Caco-2 (cell line): ENCODE results near the gene C19orf44. TPM values are rescaled to one million over a fixed set of nuclear protein-coding genes. Genes with fewer than 3 reads are reported as not detected.
A peak's percentile ranks its signal among the peaks of the same experiment; 100 is the strongest.

Source experiments
- BruUV-seq: library from RNA; stranded (reverse); fragments of 400-500 nt; replicated peaks from 2 replicates; lab custom pipeline; 2021; lab: Mats Ljungman, UMichigan
- CTCF ChIA-PET: fragments of 300-600 bp; sonication (Branson Sonifier 250); formaldehyde crosslinking; loops from one replicate; lab custom pipeline; 2022; ENCODE audit warnings: antibody characterized with exemption; lab: Charles Lee
- POLR2A ChIA-PET: fragments of 300-600 bp; sonication (Branson Sonifier 250); formaldehyde crosslinking; loops from one replicate; lab custom pipeline; 2022; ENCODE audit warnings: antibody characterized with exemption; lab: Charles Lee
- DNase-seq, 2 experiments: peaks; one replicate each; pipeline versions ENCODE4 v3.0.0 to v3.0.0-alpha.2; 2020 to 2022
- H3K27me3 ChIP-seq: replicated peaks from 2 replicates; pipeline ENCODE4 v1.6.0; 2011; ENCODE audit warnings: low read length; ENCODE audit not compliant: control insufficient read depth, insufficient read depth
- H3K36me3 ChIP-seq: 2 replicates; pipeline ENCODE4 v1.5.1; 2011; ENCODE audit warnings: low read length; ENCODE audit not compliant: control insufficient read depth, insufficient read depth
- H3K4me1 ChIP-seq: fragments of 250-450 bp; sonication (Bioruptor Pico); 2 replicates; pipeline ENCODE4 v1.5.1; 2020; ENCODE audit warnings: mild to moderate bottlenecking
- H3K4me3 ChIP-seq: 2 replicates; pipeline ENCODE4 v1.5.1; 2011; ENCODE audit warnings: low read depth, mild to moderate bottlenecking, control low read depth, low read length
- H3K9me3 ChIP-seq: fragments of 250-450 bp; sonication (Bioruptor Pico); 2 replicates; pipeline ENCODE4 v1.5.1; 2020; ENCODE audit warnings: mild to moderate bottlenecking, moderate library complexity
- H3K27ac Mint-ChIP-seq: one replicate; pipeline ENCODE4 v1.8.0; 2022; ENCODE audit warnings: mixed read lengths; ENCODE audit not compliant: unreplicated experiment
- H3K27me3 Mint-ChIP-seq: one replicate; pipeline ENCODE4 v1.8.0; 2022; ENCODE audit warnings: mixed read lengths; ENCODE audit not compliant: insufficient read depth, unreplicated experiment
- H3K36me3 Mint-ChIP-seq: one replicate; pipeline ENCODE4 v1.8.0; 2022; ENCODE audit warnings: mild to moderate bottlenecking, mixed read lengths; ENCODE audit not compliant: insufficient read depth, unreplicated experiment
- H3K4me1 Mint-ChIP-seq: one replicate; pipeline ENCODE4 v1.8.0; 2022; ENCODE audit warnings: low read depth, mixed read lengths; ENCODE audit not compliant: unreplicated experiment
- H3K4me3 Mint-ChIP-seq: one replicate; pipeline ENCODE4 v1.8.0; 2022; ENCODE audit warnings: mild to moderate bottlenecking, moderate library complexity, mixed read lengths; ENCODE audit not compliant: unreplicated experiment
- H3K9me3 Mint-ChIP-seq: one replicate; pipeline ENCODE4 v1.8.0; 2022; ENCODE audit warnings: mixed read lengths; ENCODE audit not compliant: unreplicated experiment
- intact Hi-C: fragments of 100-400 bp; cut with micrococcal nuclease; formaldehyde crosslinking; loops from one replicate; pipeline ENCODE4 v1.10.0; 2022; ENCODE audit not compliant: unreplicated experiment
- total RNA-seq: library from RNA; stranded (reverse); gene quantifications from 2 replicates; pipeline ENCODE4 v1.2.3, GENCODE V29; 2022
- TF ChIP-seq, protein P1 (sequence below), 2 experiments: fragments of 200-600 bp in 1 of 2; IDR thresholded peaks; 1 replicate in 1 of 2; 2 replicates in 1 of 2; pipeline versions ENCODE4 v1.5.1 to v1.8.0; 2011 to 2022; ENCODE audit warnings: antibody characterized with exemption in 1 of 2, control low read depth in 1 of 2, inconsistent platforms in 1 of 2, low read depth in 1 of 2, low read length in 1 of 2, mild to moderate bottlenecking in 1 of 2, moderate library complexity in 1 of 2; ENCODE audit not compliant: insufficient read depth in 1 of 2, severe bottlenecking in 1 of 2, unreplicated experiment in 1 of 2

The C19orf44 gene
- total RNA-seq, 1 experiment from 2014 or later: 3.4 TPM

DNA sequence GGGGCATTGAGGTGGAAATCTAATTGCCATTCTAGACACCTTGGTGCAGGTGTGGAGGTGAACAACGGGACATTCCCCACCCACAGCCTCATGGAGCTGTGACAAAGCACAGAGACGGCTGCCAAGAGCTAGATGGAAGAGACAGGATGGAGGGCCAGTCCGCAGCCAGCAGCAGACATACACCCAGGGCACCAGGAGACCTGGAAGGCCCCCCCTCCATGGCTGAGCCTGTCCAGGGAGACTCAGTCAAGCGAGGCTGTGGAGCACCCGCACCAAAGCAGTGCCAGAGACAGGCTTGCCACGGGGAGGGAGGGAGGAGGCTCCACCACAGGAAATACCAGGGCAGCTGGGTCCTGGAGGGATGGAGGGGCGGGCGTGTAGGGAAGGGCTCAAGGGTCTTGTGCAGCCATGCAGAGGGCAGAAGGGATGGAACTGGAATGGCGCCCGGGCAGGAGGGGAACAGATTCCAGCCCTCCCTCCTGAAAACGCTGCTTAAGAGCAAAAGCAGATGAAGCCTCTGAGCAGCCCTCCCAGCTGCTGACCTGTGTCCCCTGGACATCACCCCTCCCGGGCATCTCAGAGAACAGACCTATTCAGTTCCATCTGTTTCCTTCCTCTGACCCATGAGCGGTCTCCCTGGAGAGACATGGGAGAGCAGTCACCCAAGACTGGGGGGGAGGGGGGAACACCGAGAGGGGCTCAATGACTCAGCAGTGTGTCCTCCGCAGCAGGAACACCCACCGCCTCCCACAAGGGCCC is 38.8 kb upstream of the C19orf44 start:
- DNase-seq: no peak
- no peaks in the 10 kb centered on the region for H3K4me1 ChIP-seq

GRCh38 chr19:16457954-16458331 is 38.3 kb upstream of the C19orf44 start:
- Mint-ChIP-seq H3K27ac (no peak overlapping the region), H3K4me3 (no peak overlapping the region), H3K36me3 (peaks cover 9% of the 10 kb centered on the region), H3K27me3 (no peaks in the 10 kb centered on the region), H3K9me3 (no peaks in the 10 kb centered on the region), H3K4me1 (peaks cover 11% of the 10 kb centered on the region)
- ChIA-PET CTCF (interaction anchor here (1.7 kb wide), 1 partner anchor 38 kb away, joined by 4 read pairs; the partner anchor contains the start of genes C19orf44 and CALR3), POLR2A (no interaction called here)
- intact Hi-C loops: no loop called here
- no peaks in the 10 kb centered on the region for H3K9me3 ChIP-seq
- no peak overlapping the region for H3K4me3 ChIP-seq
- no peaks in the 10 kb centered on the region for H3K27me3 ChIP-seq
- no TSS peak for BruUV-seq
- TF ChIP-seq, protein P1, sequence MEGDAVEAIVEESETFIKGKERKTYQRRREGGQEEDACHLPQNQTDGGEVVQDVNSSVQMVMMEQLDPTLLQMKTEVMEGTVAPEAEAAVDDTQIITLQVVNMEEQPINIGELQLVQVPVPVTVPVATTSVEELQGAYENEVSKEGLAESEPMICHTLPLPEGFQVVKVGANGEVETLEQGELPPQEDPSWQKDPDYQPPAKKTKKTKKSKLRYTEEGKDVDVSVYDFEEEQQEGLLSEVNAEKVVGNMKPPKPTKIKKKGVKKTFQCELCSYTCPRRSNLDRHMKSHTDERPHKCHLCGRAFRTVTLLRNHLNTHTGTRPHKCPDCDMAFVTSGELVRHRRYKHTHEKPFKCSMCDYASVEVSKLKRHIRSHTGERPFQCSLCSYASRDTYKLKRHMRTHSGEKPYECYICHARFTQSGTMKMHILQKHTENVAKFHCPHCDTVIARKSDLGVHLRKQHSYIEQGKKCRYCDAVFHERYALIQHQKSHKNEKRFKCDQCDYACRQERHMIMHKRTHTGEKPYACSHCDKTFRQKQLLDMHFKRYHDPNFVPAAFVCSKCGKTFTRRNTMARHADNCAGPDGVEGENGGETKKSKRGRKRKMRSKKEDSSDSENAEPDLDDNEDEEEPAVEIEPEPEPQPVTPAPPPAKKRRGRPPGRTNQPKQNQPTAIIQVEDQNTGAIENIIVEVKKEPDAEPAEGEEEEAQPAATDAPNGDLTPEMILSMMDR (IDR thresholded peaks at IDR 0.05; ENCODE audit: insufficient read depth in 1 of 2, low read depth in 1 of 2, low read length in 1 of 2, severe bottlenecking in 1 of 2, unreplicated experiment in 1 of 2): no peak
- DNase-seq: no peak
- H3K36me3 ChIP-seq: no peaks in the 10 kb centered on the region
- peaks cover 3% of the 10 kb centered on the region; the same call in 1 of the 2 replicates for H3K4me1 ChIP-seq

More for the DNA sequence above, 38.8 kb upstream of the C19orf44 start:
- Histone ChIP-seq H3K4me3 (no peak overlapping the region), H3K9me3 (no peaks in the 10 kb centered on the region), H3K36me3 (no peaks in the 10 kb centered on the region), H3K27me3 (no peaks in the 10 kb centered on the region)
- TF ChIP-seq, protein P1 (IDR thresholded peaks at IDR 0.05; ENCODE audit: insufficient read depth in 1 of 2, low read depth in 1 of 2, low read length in 1 of 2, severe bottlenecking in 1 of 2, unreplicated experiment in 1 of 2): no peak
- H3K36me3 Mint-ChIP-seq: peaks cover 9% of the 10 kb centered on the region
- intact Hi-C loops: no loop called here
- BruUV-seq: no TSS peak
- CTCF ChIA-PET: interaction anchor here (1.7 kb wide), 1 partner anchor 39 kb away, joined by 4 read pairs; the partner anchor contains the start of genes C19orf44 and CALR3
- POLR2A ChIA-PET: no interaction called here
- H3K27ac Mint-ChIP-seq: peak overlapping the region; percentile 15
- no peaks in the 10 kb centered on the region for H3K27me3 Mint-ChIP-seq
- peaks cover 11% of the 10 kb centered on the region for H3K4me1 Mint-ChIP-seq
- no peak overlapping the region for H3K4me3 Mint-ChIP-seq
- H3K9me3 Mint-ChIP-seq: no peaks in the 10 kb centered on the region

- no TSS peak for BruUV-seq
- Mint-ChIP-seq H3K9me3 (no peaks in the 10 kb centered on the region), H3K27ac (peak overlapping the region; percentile 42), H3K27me3 (no peaks in the 10 kb centered on the region), H3K36me3 (peaks cover 9% of the 10 kb centered on the region), H3K4me3 (no peak overlapping the region), H3K4me1 (peaks cover 18% of the 10 kb centered on the region)
- no peak for DNase-seq
- Histone ChIP-seq H3K36me3 (no peaks in the 10 kb centered on the region), H3K4me1 (peaks cover 10% of the 10 kb centered on the region), H3K9me3 (no peaks in the 10 kb centered on the region), H3K4me3 (no peak overlapping the region), H3K27me3 (no peaks in the 10 kb centered on the region)
- TF ChIP-seq, protein P1 (IDR thresholded peaks at IDR 0.05; ENCODE audit: insufficient read depth in 1 of 2, low read depth in 1 of 2, low read length in 1 of 2, severe bottlenecking in 1 of 2, unreplicated experiment in 1 of 2): no peak
- ChIA-PET POLR2A (no interaction called here), CTCF (no interaction called here)
- intact Hi-C loops: no loop called here
These were observed 37.5 kb upstream of the C19orf44 start for GRCh38 chr19:16458391-16459341.
